ENCODE measurements around the gene BMPR1B. TPM values are rescaled to one million over a fixed set of nuclear protein-coding genes. Genes with fewer than 3 reads are reported as not detected.

Gene BMPR1B
- total RNA-seq, 1 experiment from 2014 or later = 7.1 TPM

GRCh38 chr4:95071851-95072250 is 314.1 kb downstream of the BMPR1B start:
- BruUV-seq (replicated peaks) = no TSS peak
- Histone ChIP-seq H3K9me2 (replicated peaks; ENCODE audit: low read length) (no peaks in the 10 kb centered on the region), H2AFZ (ENCODE audit: low read length) (no peak overlapping the region), H3K9ac (ENCODE audit: low read length) (no peak overlapping the region), H3K79me2 (ENCODE audit: low read length) (no peaks in the 10 kb centered on the region), H4K20me1 (ENCODE audit: low read length) (no peaks in the 10 kb centered on the region), H3K27ac (ENCODE audit: low read length) (no peak overlapping the region), H3K4me2 (ENCODE audit: low read length) (no peak overlapping the region), H3K4me3 (ENCODE audit: low read length) (no peak overlapping the region), H3K27me3 (ENCODE audit: low read length) (no peaks in the 10 kb centered on the region), H3K9me3 (ENCODE audit: low read length) (no peaks in the 10 kb centered on the region), H3F3A (ENCODE audit: low read length, unreplicated experiment) (no peaks in the 10 kb centered on the region), H3K4me1 (ENCODE audit: insufficient read depth, low read length) (no peaks in the 10 kb centered on the region), H3K36me3 (ENCODE audit: low read depth, low read length) (no peaks in the 10 kb centered on the region)
- intact Hi-C loops (cut with micrococcal nuclease) = no loop called here
- TF ChIP-seq EZH2 (IDR thresholded peaks at IDR 0.05; ENCODE audit: low read length, unreplicated experiment) = no peak
- no peak for TF ChIP-seq EZH2phosphoT487 (IDR thresholded peaks at IDR 0.05; ENCODE audit: borderline replicate concordance, low read length)
- no peak for TF ChIP-seq CTCF (conservative IDR thresholded peaks at IDR 0.05; ENCODE audit: low read depth, low read length)
- DNase-seq (no peak), ATAC-seq (no peak)
- CTCF ChIA-PET = no interaction called here
- POLR2A ChIA-PET (ENCODE audit: unreplicated experiment) = no interaction called here

GRCh38 chr4:95073646-95074045 is 315.9 kb downstream of the BMPR1B start:
- Histone ChIP-seq H3F3A (ENCODE audit: low read length, unreplicated experiment) (no peaks in the 10 kb centered on the region), H3K4me2 (ENCODE audit: low read length) (no peak overlapping the region), H3K27me3 (ENCODE audit: low read length) (no peaks in the 10 kb centered on the region), H2AFZ (ENCODE audit: low read length) (no peak overlapping the region), H3K27ac (ENCODE audit: low read length) (no peak overlapping the region), H3K9me2 (replicated peaks; ENCODE audit: low read length) (no peaks in the 10 kb centered on the region), H3K4me3 (ENCODE audit: low read length) (no peak overlapping the region), H3K4me1 (ENCODE audit: insufficient read depth, low read length) (no peaks in the 10 kb centered on the region), H4K20me1 (ENCODE audit: low read length) (no peaks in the 10 kb centered on the region), H3K79me2 (ENCODE audit: low read length) (no peaks in the 10 kb centered on the region), H3K9ac (ENCODE audit: low read length) (no peak overlapping the region), H3K9me3 (ENCODE audit: low read length) (no peaks in the 10 kb centered on the region), H3K36me3 (ENCODE audit: low read depth, low read length) (no peaks in the 10 kb centered on the region)
- DNase-seq = no peak
- POLR2A ChIA-PET (ENCODE audit: unreplicated experiment) = no interaction called here
- intact Hi-C loops (cut with micrococcal nuclease) = no loop called here
- TF ChIP-seq EZH2 (IDR thresholded peaks at IDR 0.05; ENCODE audit: low read length, unreplicated experiment) = no peak
- TF ChIP-seq CTCF (conservative IDR thresholded peaks at IDR 0.05; ENCODE audit: low read depth, low read length) = no peak
- no peak for TF ChIP-seq EZH2phosphoT487 (IDR thresholded peaks at IDR 0.05; ENCODE audit: borderline replicate concordance, low read length)
- no peak for ATAC-seq
- CTCF ChIA-PET = no interaction called here
- TSS peak; percentile 46 for BruUV-seq (replicated peaks)

GRCh38 chr4:95077864-95078263 is 320.1 kb downstream of the BMPR1B start:
- TF ChIP-seq EZH2 (IDR thresholded peaks at IDR 0.05; ENCODE audit: low read length, unreplicated experiment) = no peak
- TF ChIP-seq EZH2phosphoT487 (IDR thresholded peaks at IDR 0.05; ENCODE audit: borderline replicate concordance, low read length) = no peak
- Histone ChIP-seq H3K27ac (ENCODE audit: low read length) (no peak overlapping the region), H3K79me2 (ENCODE audit: low read length) (no peaks in the 10 kb centered on the region), H3K27me3 (ENCODE audit: low read length) (no peaks in the 10 kb centered on the region), H3K9me3 (ENCODE audit: low read length) (no peaks in the 10 kb centered on the region), H3K4me1 (ENCODE audit: insufficient read depth, low read length) (peaks cover under 1% of the 10 kb centered on the region; the same call in 1 of the 2 replicates), H3K9ac (ENCODE audit: low read length) (no peak overlapping the region), H2AFZ (ENCODE audit: low read length) (no peak overlapping the region), H3K4me2 (ENCODE audit: low read length) (no peak overlapping the region), H3K9me2 (replicated peaks; ENCODE audit: low read length) (no peaks in the 10 kb centered on the region), H3F3A (ENCODE audit: low read length, unreplicated experiment) (no peaks in the 10 kb centered on the region), H3K36me3 (ENCODE audit: low read depth, low read length) (no peaks in the 10 kb centered on the region), H4K20me1 (ENCODE audit: low read length) (no peaks in the 10 kb centered on the region), H3K4me3 (ENCODE audit: low read length) (no peak overlapping the region)
- DNase-seq (peak; percentile 42), ATAC-seq (peak; percentile 93)
- ChIA-PET CTCF (no interaction called here), POLR2A (ENCODE audit: unreplicated experiment) (interaction anchor here (0.6 to 0.7 kb wide), 3 partner anchors 13 to 93 kb away, joined by 3 to 6 read pairs (median 4); no protein-coding TSS in a partner anchor)
- no TSS peak for BruUV-seq (replicated peaks)
- intact Hi-C loops (cut with micrococcal nuclease) = no loop called here

Measured in PC-3 (cell line).